B cell (primary cell): Measurements from ENCODE around the gene FER. TPM values are rescaled to one million over a fixed set of nuclear protein-coding genes. Genes with fewer than 3 reads are reported as not detected.
"Not testable (repeated sequence)": the region's sequence is repeated elsewhere in the genome, so short reads cannot be mapped to it uniquely, and the experiment has no call there.

Experiments used
- ATAC-seq: fragments of 200-7000 bp; cut with Tn5 transposase; one replicate; pipeline ENCODE4 v1.10.0; 2021; ENCODE audit warnings: low read depth, mild to moderate bottlenecking, moderate number of reproducible peaks, moderate library complexity
- CTCF ChIA-PET: fragments of 350-600 bp; sonication (Branson Sonifier 250); formaldehyde crosslinking; loops from one replicate; lab custom pipeline; 2021; ENCODE audit warnings: antibody characterized with exemption, inconsistent platforms; lab: Charles Lee
- POLR2A ChIA-PET: fragments of 350-600 bp; sonication (Branson Sonifier 250); formaldehyde crosslinking; loops from one replicate; lab custom pipeline; 2021; ENCODE audit warnings: antibody characterized with exemption; lab: Charles Lee
- DNase-seq: peaks from one replicate; pipeline ENCODE4 v3.0.0; 2013
- H2AFZ ChIP-seq: 2 replicates; pipeline ENCODE4 v1.6.1; 2012; ENCODE audit warnings: mild to moderate bottlenecking, low read depth, low read length; ENCODE audit not compliant: insufficient read depth, poor library complexity, severe bottlenecking
- H3K27ac ChIP-seq, 2 donors: 1 replicate in 1 of 2; 2 replicates in 1 of 2; pipeline ENCODE4 v1.5.1; 2012 to 2013; ENCODE audit warnings: low read length in 2 of 2, mild to moderate bottlenecking in 2 of 2, moderate library complexity in 1 of 2
- H3K27me3 ChIP-seq, 4 experiments: fragments of 200-600 bp in 1 of 4; sonication (generic) in 1 of 4; replicated peaks in 1 of 4; 1 replicate in 2 of 4; 2 replicates in 2 of 4; pipeline versions ENCODE4 v1.6.1 to v1.7.0; 2013 to 2016; ENCODE audit warnings: low read length in 3 of 4, mild to moderate bottlenecking in 2 of 4, mixed read lengths in 1 of 4, moderate library complexity in 1 of 4; ENCODE audit not compliant: insufficient read depth in 4 of 4, control insufficient read depth in 3 of 4; ENCODE audit errors: control extremely low read depth in 1 of 4
- H3K36me3 ChIP-seq, 2 experiments: replicated peaks in 1 of 2; 1 replicate in 1 of 2; 2 replicates in 1 of 2; pipeline versions ENCODE4 v1.6.1 to v1.7.1; 2013; ENCODE audit warnings: low read length in 1 of 2; ENCODE audit not compliant: insufficient read depth in 2 of 2, control insufficient read depth in 1 of 2; ENCODE audit errors: control extremely low read depth in 1 of 2, extremely low read depth in 1 of 2
- H3K4me1 ChIP-seq, 2 donors: fragments of 200-600 bp in 1 of 2; sonication (generic) in 1 of 2; 1 replicate in 1 of 2; 2 replicates in 1 of 2; pipeline versions ENCODE4 v1.5.1 to v1.6.1; 2013 to 2017; ENCODE audit warnings: low read length in 2 of 2; ENCODE audit not compliant: control insufficient read depth in 2 of 2, insufficient read depth in 2 of 2
- H3K4me2 ChIP-seq: replicated peaks from 2 replicates; pipeline ENCODE3; 2012; ENCODE audit warnings: mild to moderate bottlenecking, low read depth, low read length; ENCODE audit not compliant: poor library complexity, severe bottlenecking
- H3K4me3 ChIP-seq, 5 experiments: fragments of 200-600 bp in 1 of 5; sonication (generic) in 1 of 5; 1 replicate in 3 of 5; 2 replicates in 2 of 5; pipeline versions ENCODE4 v1.5.1 to v1.7.0; 2011 to 2016; ENCODE audit warnings: low read length in 4 of 5, mild to moderate bottlenecking in 4 of 5, low read depth in 2 of 5, control low read depth in 1 of 5, moderate library complexity in 1 of 5; ENCODE audit not compliant: insufficient read depth in 1 of 5; ENCODE audit errors: control extremely low read depth in 1 of 5, extremely low read depth in 1 of 5
- H3K79me2 ChIP-seq: fragments of 200-600 bp; sonication (generic); one replicate; pipeline ENCODE4 v1.6.0; 2016; ENCODE audit warnings: low read length; ENCODE audit not compliant: control insufficient read depth, insufficient read depth
- H3K9ac ChIP-seq: fragments of 200-600 bp; sonication (generic); 2 replicates; pipeline ENCODE4 v1.6.1; 2017; ENCODE audit warnings: mild to moderate bottlenecking, low read length, moderate library complexity
- H3K9me3 ChIP-seq, 3 donors: one replicate each; pipeline versions ENCODE4 v1.6.1 to v1.7.1; 2013; ENCODE audit warnings: low read length in 2 of 3; ENCODE audit not compliant: control insufficient read depth in 2 of 3, insufficient read depth in 1 of 3; ENCODE audit errors: control extremely low read depth in 1 of 3
- H4K20me1 ChIP-seq: 2 replicates; pipeline ENCODE4 v1.6.0; 2012; ENCODE audit warnings: mild to moderate bottlenecking, low read length; ENCODE audit not compliant: insufficient read depth, control insufficient read depth, poor library complexity, severe bottlenecking
- H3K27ac Mint-ChIP-seq: one replicate; pipeline ENCODE4 v1.8.0; 2021; ENCODE audit warnings: mixed read lengths
- H3K27me3 Mint-ChIP-seq: one replicate; pipeline ENCODE4 v1.8.0; 2021; ENCODE audit warnings: mixed read lengths
- H3K4me1 Mint-ChIP-seq: one replicate; pipeline ENCODE4 v1.8.0; 2021; ENCODE audit warnings: mixed read lengths
- H3K4me3 Mint-ChIP-seq: one replicate; pipeline ENCODE4 v1.8.0; 2021; ENCODE audit warnings: mixed read lengths
- H3K9me3 Mint-ChIP-seq: one replicate; pipeline ENCODE4 v1.8.0; 2022; ENCODE audit warnings: mixed read lengths; ENCODE audit not compliant: insufficient read depth
- EZH2 ChIP-seq: IDR thresholded peaks from 2 replicates; pipeline ENCODE4 v1.6.1; 2012; ENCODE audit warnings: borderline replicate concordance, low read depth, mild to moderate bottlenecking, moderate library complexity, low read length; ENCODE audit not compliant: insufficient read depth, poor library complexity, severe bottlenecking
- WGBS: methylation state at CpG from one replicate; pipeline ENCODE4 v1.1.5; 2013; ENCODE audit warnings: missing lambda C conversion rate; ENCODE audit not compliant: insufficient coverage; 5-methylcytosine and 5-hydroxymethylcytosine counted together
- intact Hi-C: fragments of 100-400 bp; cut with micrococcal nuclease; formaldehyde crosslinking; loops from one replicate; pipeline ENCODE4 v1.10.0; 2022
- polyA plus RNA-seq: library from polyadenylated mRNA; depleted of rRNA; stranded (reverse); fragments of >200 nt; gene quantifications from 2 replicates; pipeline ENCODE4 v1.2.3, GENCODE V29; 2012
- total RNA-seq, 2 donors: library from RNA; stranded (reverse); fragments of 120-200 nt in 1 of 2; gene quantifications; 1 replicate in 1 of 2; 2 replicates in 1 of 2; pipeline versions ENCODE4 v1.2.3 to v1.2.4, GENCODE V29; 2013 to 2022
- TF ChIP-seq, protein P1 (sequence below): fragments of 200-600 bp; IDR thresholded peaks from one replicate; pipeline ENCODE4 v1.8.0; 2022; ENCODE audit warnings: antibody characterized with exemption, mild to moderate bottlenecking

The FER gene
- total and polyA plus RNA-seq, 2 donors (not counting 1 experiment from before 2014, with no cell fraction given), result 1.3 to 41.3 TPM

- intact Hi-C loops, result no loop called here
- POLR2A ChIA-PET, result no interaction called here
These were observed 25.6 kb downstream of the FER start for GRCh38 chr5:108773330-108773729.

GRCh38 chr5:108774079-108774478 is 26.4 kb downstream of the FER start:
- WGBS, result no CpG with 5 or more reads among the region's 2 CpGs
- H3K27me3 Mint-ChIP-seq, H2AFZ ChIP-seq, H3K4me3 ChIP-seq, H3K9ac ChIP-seq, H3K4me3 Mint-ChIP-seq, H3K27me3 ChIP-seq, DNase-seq, H3K4me1 Mint-ChIP-seq, H3K9me3 ChIP-seq, H3K4me1 ChIP-seq, POLR2A ChIA-PET, H3K27ac Mint-ChIP-seq, H3K27ac ChIP-seq, ATAC-seq, CTCF ChIA-PET, H3K9me3 Mint-ChIP-seq, intact Hi-C loops, H3K4me2 ChIP-seq, H4K20me1 ChIP-seq, H3K36me3 ChIP-seq: not testable (repeated sequence)
- H3K79me2 ChIP-seq, result peaks cover 12% of the 10 kb centered on the region

More at GRCh38 chr5:108773330-108773729, 25.6 kb downstream of the FER start:
- ATAC-seq, result no peak
- Histone ChIP-seq H3K9ac (no peak overlapping the region), H3K4me3 (no peak overlapping the region), H3K27ac (no peak overlapping the region), H4K20me1 (no peaks in the 10 kb centered on the region), H3K4me1 (no peaks in the 10 kb centered on the region), H3K27me3 (no peaks in the 10 kb centered on the region), H3K4me2 (no peak overlapping the region), H3K79me2 (peaks cover 7% of the 10 kb centered on the region), H3K9me3 (peaks cover 0 to 3% (median 3%) of the 10 kb centered on the region in 3 donors), H2AFZ (no peak overlapping the region), H3K36me3 (no peaks in the 10 kb centered on the region)
- Mint-ChIP-seq H3K27ac (no peak overlapping the region), H3K4me3 (no peak overlapping the region), H3K9me3 (peaks cover 6% of the 10 kb centered on the region), H3K27me3 (no peaks in the 10 kb centered on the region), H3K4me1 (peaks cover 4% of the 10 kb centered on the region)
- no CpG with 5 or more reads among the region's 2 CpGs for WGBS
- CTCF ChIA-PET, result no interaction called here
- TF ChIP-seq, protein P1, sequence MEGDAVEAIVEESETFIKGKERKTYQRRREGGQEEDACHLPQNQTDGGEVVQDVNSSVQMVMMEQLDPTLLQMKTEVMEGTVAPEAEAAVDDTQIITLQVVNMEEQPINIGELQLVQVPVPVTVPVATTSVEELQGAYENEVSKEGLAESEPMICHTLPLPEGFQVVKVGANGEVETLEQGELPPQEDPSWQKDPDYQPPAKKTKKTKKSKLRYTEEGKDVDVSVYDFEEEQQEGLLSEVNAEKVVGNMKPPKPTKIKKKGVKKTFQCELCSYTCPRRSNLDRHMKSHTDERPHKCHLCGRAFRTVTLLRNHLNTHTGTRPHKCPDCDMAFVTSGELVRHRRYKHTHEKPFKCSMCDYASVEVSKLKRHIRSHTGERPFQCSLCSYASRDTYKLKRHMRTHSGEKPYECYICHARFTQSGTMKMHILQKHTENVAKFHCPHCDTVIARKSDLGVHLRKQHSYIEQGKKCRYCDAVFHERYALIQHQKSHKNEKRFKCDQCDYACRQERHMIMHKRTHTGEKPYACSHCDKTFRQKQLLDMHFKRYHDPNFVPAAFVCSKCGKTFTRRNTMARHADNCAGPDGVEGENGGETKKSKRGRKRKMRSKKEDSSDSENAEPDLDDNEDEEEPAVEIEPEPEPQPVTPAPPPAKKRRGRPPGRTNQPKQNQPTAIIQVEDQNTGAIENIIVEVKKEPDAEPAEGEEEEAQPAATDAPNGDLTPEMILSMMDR, result no peak
- TF ChIP-seq EZH2, result no peak
- no peak for DNase-seq

GRCh38 chr5:108777582-108777981 is 29.9 kb downstream of the FER start:
- H3K4me1 ChIP-seq, H3K4me2 ChIP-seq, H4K20me1 ChIP-seq, POLR2A ChIA-PET, H3K4me3 ChIP-seq, intact Hi-C loops, H3K9me3 ChIP-seq, H3K9me3 Mint-ChIP-seq, H3K27ac ChIP-seq, H2AFZ ChIP-seq, H3K27me3 ChIP-seq, H3K4me3 Mint-ChIP-seq, H3K36me3 ChIP-seq, CTCF ChIA-PET, H3K4me1 Mint-ChIP-seq, H3K27ac Mint-ChIP-seq, H3K27me3 Mint-ChIP-seq, DNase-seq, H3K9ac ChIP-seq, ATAC-seq: not testable (repeated sequence)
- peaks cover 31% of the 10 kb centered on the region for H3K79me2 ChIP-seq
- WGBS, result 100% methylated on average over 1 of the region's 3 CpGs
